ENCODE data around the gene CNPY1. TPM values are rescaled to one million over a fixed set of nuclear protein-coding genes. Genes with fewer than 3 reads are reported as not detected.

Gene CNPY1
- total RNA-seq, 1 experiment from 2014 or later, result not detected

- no peaks in the 10 kb centered on the region for H3K36me3 ChIP-seq (ENCODE audit: low read depth)
- H2AFZ ChIP-seq, result no peak overlapping the region
- H3K4me2 ChIP-seq, result no peak overlapping the region
- no peaks in the 10 kb centered on the region for H3K4me1 ChIP-seq (replicated peaks; ENCODE audit: insufficient read depth)
- no peaks in the 10 kb centered on the region for H3K9me3 ChIP-seq (ENCODE audit: insufficient read depth, low read depth)
- no peaks in the 10 kb centered on the region for H3F3A ChIP-seq (ENCODE audit: insufficient read depth, low read depth)
- H3K27ac ChIP-seq, result no peak overlapping the region
- ChIA-PET POLR2A (ENCODE audit: unreplicated experiment) (no interaction called here), CTCF (no interaction called here)
- intact Hi-C loops (cut with micrococcal nuclease; ENCODE audit: unreplicated experiment), result no loop called here
- no peaks in the 10 kb centered on the region for H3K9me2 ChIP-seq (ENCODE audit: insufficient read depth)
- DNase-seq, result no peak
- H3K27me3 ChIP-seq (ENCODE audit: insufficient read depth, low read depth), result peaks cover 99% of the 10 kb centered on the region
- H3K79me2 ChIP-seq (ENCODE audit: low read depth), result no peaks in the 10 kb centered on the region
- TF ChIP-seq EZH2 (IDR thresholded peaks at IDR 0.05; ENCODE audit: low read depth) (no peak), CTCF (conservative IDR thresholded peaks at IDR 0.05) (no peak)
- no peak overlapping the region for H3K4me3 ChIP-seq
- no peaks in the 10 kb centered on the region for H4K20me1 ChIP-seq (ENCODE audit: insufficient read depth)
- no TSS peak for BruUV-seq (replicated peaks)
Measured at GRCh38 chr7:155512246-155512887, 34.0 kb downstream of the CNPY1 start.

- BruUV-seq (replicated peaks), result no TSS peak
- Histone ChIP-seq H3K27ac (no peak overlapping the region), H3K9me2 (ENCODE audit: insufficient read depth) (no peaks in the 10 kb centered on the region), H3K79me2 (ENCODE audit: low read depth) (no peaks in the 10 kb centered on the region), H3K4me3 (no peak overlapping the region), H3K4me1 (replicated peaks; ENCODE audit: insufficient read depth) (no peaks in the 10 kb centered on the region), H2AFZ (no peak overlapping the region), H3K27me3 (ENCODE audit: insufficient read depth, low read depth) (peaks cover 99% of the 10 kb centered on the region), H3K4me2 (no peak overlapping the region), H3K36me3 (ENCODE audit: low read depth) (no peaks in the 10 kb centered on the region), H3F3A (ENCODE audit: insufficient read depth, low read depth) (no peaks in the 10 kb centered on the region), H4K20me1 (ENCODE audit: insufficient read depth) (no peaks in the 10 kb centered on the region), H3K9me3 (ENCODE audit: insufficient read depth, low read depth) (no peaks in the 10 kb centered on the region)
- TF ChIP-seq EZH2 (IDR thresholded peaks at IDR 0.05; ENCODE audit: low read depth) (no peak), CTCF (conservative IDR thresholded peaks at IDR 0.05) (no peak)
- ChIA-PET POLR2A (ENCODE audit: unreplicated experiment) (no interaction called here), CTCF (interaction anchor here (0.6 kb wide), 1 partner anchor 167 kb away, joined by 3 read pairs; no protein-coding TSS in a partner anchor)
- intact Hi-C loops (cut with micrococcal nuclease; ENCODE audit: unreplicated experiment), result no loop called here
- no peak for DNase-seq
Measured at GRCh38 chr7:155511702-155511996, 34.7 kb downstream of the CNPY1 start.

GRCh38 chr7:155510975-155511701 is 35.2 kb downstream of the CNPY1 start:
- Histone ChIP-seq H2AFZ (no peak overlapping the region), H3K9me3 (ENCODE audit: insufficient read depth, low read depth) (no peaks in the 10 kb centered on the region), H3K27me3 (ENCODE audit: insufficient read depth, low read depth) (peaks cover 99% of the 10 kb centered on the region), H3K9me2 (ENCODE audit: insufficient read depth) (no peaks in the 10 kb centered on the region), H3K4me1 (replicated peaks; ENCODE audit: insufficient read depth) (no peaks in the 10 kb centered on the region), H3F3A (ENCODE audit: insufficient read depth, low read depth) (no peaks in the 10 kb centered on the region), H3K27ac (no peak overlapping the region), H3K4me2 (no peak overlapping the region), H4K20me1 (ENCODE audit: insufficient read depth) (no peaks in the 10 kb centered on the region), H3K4me3 (no peak overlapping the region), H3K36me3 (ENCODE audit: low read depth) (no peaks in the 10 kb centered on the region), H3K79me2 (ENCODE audit: low read depth) (no peaks in the 10 kb centered on the region)
- no peak for DNase-seq
- no TSS peak for BruUV-seq (replicated peaks)
- intact Hi-C loops (cut with micrococcal nuclease; ENCODE audit: unreplicated experiment), result no loop called here
- TF ChIP-seq CTCF (conservative IDR thresholded peaks at IDR 0.05), result no peak
- no peak for TF ChIP-seq EZH2 (IDR thresholded peaks at IDR 0.05; ENCODE audit: low read depth)
- CTCF ChIA-PET, result interaction anchor here (0.6 kb wide), 2 partner anchors 23 to 167 kb away, joined by 3 to 4 read pairs; no protein-coding TSS in a partner anchor
- POLR2A ChIA-PET (ENCODE audit: unreplicated experiment), result interaction anchor here (0.5 kb wide), 1 partner anchor 80 kb away, joined by 5 read pairs; no protein-coding TSS in a partner anchor
